ENCODE results near the gene ZCCHC24. TPM values are rescaled to one million over a fixed set of nuclear protein-coding genes. Genes with fewer than 3 reads are reported as not detected.

ZCCHC24 gene
- total RNA-seq, 3 donors from 2014 or later = 5.6 to 125 (median 22.8) TPM

DNA sequence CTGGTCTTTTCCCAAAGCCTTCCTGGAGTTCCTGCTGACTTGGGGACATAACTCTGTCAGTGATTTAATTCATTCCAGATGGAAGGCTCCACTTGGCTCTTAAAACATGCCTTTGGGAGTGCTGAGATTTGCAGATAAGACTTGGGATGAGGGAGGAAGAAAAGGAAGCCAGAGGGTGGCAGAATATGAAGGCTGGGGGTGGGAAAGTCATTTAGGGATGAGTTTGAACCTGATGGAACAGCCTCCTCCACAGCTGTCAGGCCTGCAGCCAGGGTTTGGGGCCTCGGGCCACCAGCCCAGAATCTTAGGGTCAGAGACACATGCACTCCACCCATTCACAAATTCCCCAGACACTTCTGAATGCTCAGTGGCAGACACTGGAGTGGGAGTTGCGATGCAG lies 38.5 kb upstream of the ZCCHC24 start:
- Histone ChIP-seq H3K4me3 (no peak overlapping the region), H3K36me3 (ENCODE audit: low read depth) (no peaks in the 10 kb centered on the region), H3K4me1 (ENCODE audit: low read depth) (no peaks in the 10 kb centered on the region), H3K9me3 (no peaks in the 10 kb centered on the region)
- ATAC-seq = peak; percentile 12
- TF ChIP-seq, protein P1, sequence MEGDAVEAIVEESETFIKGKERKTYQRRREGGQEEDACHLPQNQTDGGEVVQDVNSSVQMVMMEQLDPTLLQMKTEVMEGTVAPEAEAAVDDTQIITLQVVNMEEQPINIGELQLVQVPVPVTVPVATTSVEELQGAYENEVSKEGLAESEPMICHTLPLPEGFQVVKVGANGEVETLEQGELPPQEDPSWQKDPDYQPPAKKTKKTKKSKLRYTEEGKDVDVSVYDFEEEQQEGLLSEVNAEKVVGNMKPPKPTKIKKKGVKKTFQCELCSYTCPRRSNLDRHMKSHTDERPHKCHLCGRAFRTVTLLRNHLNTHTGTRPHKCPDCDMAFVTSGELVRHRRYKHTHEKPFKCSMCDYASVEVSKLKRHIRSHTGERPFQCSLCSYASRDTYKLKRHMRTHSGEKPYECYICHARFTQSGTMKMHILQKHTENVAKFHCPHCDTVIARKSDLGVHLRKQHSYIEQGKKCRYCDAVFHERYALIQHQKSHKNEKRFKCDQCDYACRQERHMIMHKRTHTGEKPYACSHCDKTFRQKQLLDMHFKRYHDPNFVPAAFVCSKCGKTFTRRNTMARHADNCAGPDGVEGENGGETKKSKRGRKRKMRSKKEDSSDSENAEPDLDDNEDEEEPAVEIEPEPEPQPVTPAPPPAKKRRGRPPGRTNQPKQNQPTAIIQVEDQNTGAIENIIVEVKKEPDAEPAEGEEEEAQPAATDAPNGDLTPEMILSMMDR (IDR thresholded peaks at IDR 0.05) = no peak
- DNase-seq = peak in 2 of 3 donors; percentile 37
- intact Hi-C loops (cut with DNase I, micrococcal nuclease) = no loop called here

DNA sequence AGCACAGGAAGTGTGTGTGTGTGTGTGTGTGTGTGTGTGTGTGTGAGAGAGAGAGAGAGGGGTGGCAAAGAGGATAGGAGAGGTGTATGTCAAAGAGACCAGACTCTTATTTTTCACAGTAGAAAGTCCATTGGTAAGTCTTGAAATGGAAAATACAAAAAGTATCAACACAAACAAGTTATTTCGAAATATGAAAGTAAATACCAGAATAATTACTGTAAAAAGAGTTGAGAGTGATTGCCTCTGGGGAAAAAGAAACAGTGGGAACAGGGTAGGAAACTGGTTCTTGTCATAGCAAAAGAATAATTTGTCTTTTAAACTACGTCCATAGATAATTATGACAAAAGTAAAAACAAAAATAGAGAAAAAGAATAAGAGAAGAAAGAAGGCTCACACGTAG lies 37.9 kb upstream of the ZCCHC24 start:
- ATAC-seq (no peak), DNase-seq (no peak)
- TF ChIP-seq, protein P1 (IDR thresholded peaks at IDR 0.05) = no peak
- intact Hi-C loops (cut with DNase I, micrococcal nuclease) = no loop called here
- Histone ChIP-seq H3K9me3 (no peaks in the 10 kb centered on the region), H3K4me3 (no peak overlapping the region), H3K4me1 (ENCODE audit: low read depth) (no peaks in the 10 kb centered on the region), H3K36me3 (ENCODE audit: low read depth) (no peaks in the 10 kb centered on the region)

DNA sequence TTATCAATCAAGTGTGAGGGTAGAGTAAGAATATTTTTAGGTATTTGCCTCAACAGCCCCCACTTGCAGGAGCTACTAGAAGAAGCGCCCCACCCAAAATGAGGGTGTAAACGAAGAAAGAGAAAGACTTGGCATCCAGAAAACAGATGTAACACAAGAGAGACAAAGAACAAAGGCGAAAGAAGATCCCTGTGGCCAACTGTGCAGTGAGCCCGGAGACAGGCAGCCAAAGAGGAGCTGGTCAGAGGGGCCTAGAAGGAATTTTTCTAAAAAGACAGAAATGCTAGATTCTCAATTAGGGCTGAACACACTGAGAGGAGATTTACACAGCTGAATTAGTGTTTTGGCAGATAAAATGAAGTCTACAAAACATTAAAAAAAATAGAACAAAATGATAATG lies 37.3 kb upstream of the ZCCHC24 start:
- DNase-seq = no peak
- TF ChIP-seq, protein P1 (IDR thresholded peaks at IDR 0.05) = no peak
- H3K9me3 ChIP-seq = no peaks in the 10 kb centered on the region
- no peaks in the 10 kb centered on the region for H3K4me1 ChIP-seq (ENCODE audit: low read depth)
- no peak for ATAC-seq
- no peak overlapping the region for H3K4me3 ChIP-seq
- intact Hi-C loops (cut with DNase I, micrococcal nuclease) = no loop called here
- H3K36me3 ChIP-seq (ENCODE audit: low read depth) = no peaks in the 10 kb centered on the region

DNA sequence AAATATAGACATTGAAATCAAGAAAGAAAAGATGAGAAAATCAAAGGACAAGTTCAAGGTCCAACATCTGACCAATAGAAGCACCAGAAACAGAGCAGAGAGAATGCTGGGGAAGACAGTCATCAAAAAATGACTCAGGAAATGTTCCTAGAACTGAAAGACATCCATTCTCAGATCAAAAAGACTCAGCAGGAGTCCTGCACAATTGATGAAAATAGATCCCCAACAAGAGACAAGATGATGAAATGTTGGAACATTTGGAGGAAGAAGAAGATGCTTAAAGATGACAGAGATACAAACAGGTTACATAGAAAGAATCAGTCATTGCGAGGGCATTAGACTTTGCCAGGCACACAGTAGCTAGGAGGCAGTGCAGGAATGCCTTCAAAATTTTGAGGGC lies 36.9 kb upstream of the ZCCHC24 start:
- intact Hi-C loops (cut with DNase I, micrococcal nuclease) = no loop called here
- no peaks in the 10 kb centered on the region for H3K9me3 ChIP-seq
- H3K4me3 ChIP-seq = no peak overlapping the region
- H3K36me3 ChIP-seq (ENCODE audit: low read depth) = no peaks in the 10 kb centered on the region
- H3K4me1 ChIP-seq (ENCODE audit: low read depth) = no peaks in the 10 kb centered on the region
- DNase-seq (no peak), ATAC-seq (no peak)
- TF ChIP-seq, protein P1 (IDR thresholded peaks at IDR 0.05) = no peak

DNA sequence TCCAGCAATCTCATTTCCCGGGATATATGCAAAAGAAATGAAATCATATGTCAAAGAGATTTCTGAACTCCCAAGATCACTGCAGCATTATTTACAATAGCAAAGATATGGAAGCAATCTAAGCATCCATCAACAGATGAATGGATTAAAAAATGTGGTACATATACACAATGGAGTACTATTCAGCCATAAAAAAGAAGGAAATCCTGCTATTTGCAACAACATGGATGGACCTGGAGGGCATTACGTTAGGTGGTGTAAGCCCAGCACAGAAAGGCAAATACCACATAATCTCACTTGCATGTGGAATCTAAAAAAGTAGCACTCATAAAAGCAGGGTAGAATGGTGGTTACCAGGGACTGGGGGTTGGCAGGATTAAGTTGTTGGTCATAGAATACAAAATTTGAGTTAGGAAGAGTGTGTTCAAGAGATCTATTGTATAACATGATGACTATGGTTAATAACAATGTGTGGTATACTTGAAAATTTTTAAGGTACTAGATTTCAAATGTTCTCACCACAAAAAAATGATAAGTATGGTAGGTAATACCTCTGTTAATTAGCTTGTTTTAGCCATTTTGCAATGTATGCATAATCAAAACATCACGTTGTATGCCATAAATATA lies 34.0 kb upstream of the ZCCHC24 start:
- intact Hi-C loops (cut with DNase I, micrococcal nuclease) = no loop called here

More for the DNA sequence above, 34.0 kb upstream of the ZCCHC24 start:
- H3K4me1 ChIP-seq (ENCODE audit: low read depth) = no peaks in the 10 kb centered on the region
- H3K4me3 ChIP-seq = no peak overlapping the region
- DNase-seq = no peak
- TF ChIP-seq, protein P1 (IDR thresholded peaks at IDR 0.05) = no peak
- no peaks in the 10 kb centered on the region for H3K36me3 ChIP-seq (ENCODE audit: low read depth)
- ATAC-seq = no peak
- H3K9me3 ChIP-seq = no peaks in the 10 kb centered on the region
